Measurements from ENCODE around the gene SLCO6A1.

SLCO6A1 gene

GRCh38 chr5:102450313-102450990 is 48.3 kb downstream of the SLCO6A1 start:
- DNase-seq: no peak

DNA sequence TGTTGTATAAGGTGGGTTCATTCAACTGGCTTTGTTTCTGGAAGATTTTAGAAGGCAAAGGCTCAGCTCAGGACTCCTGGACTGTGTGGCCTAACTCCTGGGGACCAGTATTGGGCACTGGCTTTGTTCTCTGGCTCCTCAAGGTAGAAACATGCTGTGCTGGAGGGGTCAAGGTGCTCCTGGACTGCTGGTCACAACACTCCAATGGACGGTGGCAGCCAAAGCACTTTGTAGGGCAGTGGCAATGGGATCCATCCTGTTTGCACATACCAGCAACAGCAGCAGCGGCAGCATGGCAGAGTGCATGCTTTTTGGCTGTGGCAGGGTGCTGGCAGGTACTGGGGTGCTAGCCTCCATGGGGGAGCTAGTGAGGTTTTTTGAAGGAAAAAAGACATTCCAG is 65.3 kb downstream of the SLCO6A1 start:
- DNase-seq: no peak

DNA sequence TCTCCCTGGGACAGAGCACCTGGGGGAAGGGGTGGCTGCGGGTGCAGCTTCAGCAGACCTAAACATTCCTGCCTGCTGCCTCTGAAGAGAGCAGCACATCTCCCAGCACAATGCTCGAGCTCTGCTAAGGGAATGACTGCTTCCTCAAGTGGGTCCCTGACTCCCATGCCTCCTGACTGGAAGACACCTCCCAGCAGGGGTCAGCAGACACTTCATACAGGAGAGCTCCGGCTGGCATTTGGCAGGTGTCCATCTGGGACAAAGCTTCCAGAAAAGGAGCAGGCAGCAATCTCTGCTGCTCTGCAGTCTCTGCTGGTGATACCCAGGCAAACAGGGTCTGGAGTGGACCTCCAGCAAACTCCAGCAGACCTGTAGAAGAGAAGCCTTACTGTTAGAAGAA is 77.2 kb downstream of the SLCO6A1 start:
- no peak for DNase-seq

GRCh38 chr5:102418531-102418930 is 80.3 kb downstream of the SLCO6A1 start:
- no peak for DNase-seq

GRCh38 chr5:102414448-102414847 is 84.4 kb downstream of the SLCO6A1 start:
- DNase-seq: no peak

DNA sequence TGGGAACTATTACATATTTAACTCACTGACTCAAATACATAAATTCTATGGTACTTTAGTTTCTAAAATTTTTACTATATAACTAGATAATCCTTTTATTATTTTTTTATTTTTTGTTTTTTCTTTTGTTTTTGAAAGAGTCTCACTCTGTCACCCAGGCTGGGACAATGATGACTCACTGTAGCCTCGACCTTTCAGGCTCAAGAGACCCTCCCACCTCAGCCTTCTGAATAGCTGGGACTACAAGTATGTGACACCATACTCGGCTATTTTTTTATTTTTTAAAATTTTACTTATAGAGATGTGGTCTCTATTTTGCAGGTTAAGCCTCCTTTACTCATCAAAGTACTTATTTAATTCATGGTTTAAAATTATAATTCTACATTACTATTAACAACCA is 110.6 kb downstream of the SLCO6A1 start:
- no peak for DNase-seq

- no peak for DNase-seq
Measured at GRCh38 chr5:102385365-102385764, 113.4 kb downstream of the SLCO6A1 start.

- no peak for DNase-seq
Measured at GRCh38 chr5:102380174-102380573, 118.6 kb downstream of the SLCO6A1 start.

DNA sequence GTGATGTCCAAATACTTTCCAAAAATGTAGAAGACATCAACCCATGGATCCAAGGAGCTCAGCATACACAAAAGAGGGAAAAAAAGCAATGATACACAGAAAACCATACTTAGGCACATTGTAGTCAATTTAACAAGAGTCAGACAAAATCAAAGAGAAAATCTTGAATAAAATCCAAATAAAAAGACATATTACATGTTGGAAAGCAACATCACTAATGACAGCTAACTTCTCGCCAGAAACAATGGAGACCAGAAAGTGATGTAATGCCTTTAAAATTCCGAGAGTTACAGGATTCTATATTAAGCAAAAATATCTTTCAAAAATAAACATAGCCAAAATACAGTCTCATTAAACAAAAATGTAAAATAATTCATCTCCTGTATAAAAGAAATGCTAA is 122.9 kb downstream of the SLCO6A1 start:
- no peak for DNase-seq

- DNase-seq: no peak
Measured at GRCh38 chr5:102375272-102375671, 123.5 kb downstream of the SLCO6A1 start.

DNA sequence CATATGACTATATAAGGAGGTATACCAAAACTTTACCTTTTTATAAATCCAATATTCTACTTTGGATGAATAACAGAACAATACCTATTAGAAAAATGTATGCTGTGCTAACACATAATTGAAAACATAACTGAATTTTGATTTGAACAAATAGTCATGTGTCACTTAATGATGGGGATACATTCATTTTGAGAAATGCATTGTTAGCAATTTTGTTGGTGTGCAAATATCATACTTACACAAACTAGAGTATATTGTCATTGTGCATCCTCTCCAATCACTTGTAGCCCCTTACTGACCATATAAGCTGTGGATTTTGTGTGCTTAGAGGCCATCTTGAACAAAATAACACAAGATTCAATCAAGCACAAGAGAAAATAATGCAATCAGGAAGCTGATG is 130.4 kb downstream of the SLCO6A1 start:
- DNase-seq: no peak

GRCh38 chr5:102341681-102342288 is 157.0 kb downstream of the SLCO6A1 start:
- no peak for DNase-seq

DNA sequence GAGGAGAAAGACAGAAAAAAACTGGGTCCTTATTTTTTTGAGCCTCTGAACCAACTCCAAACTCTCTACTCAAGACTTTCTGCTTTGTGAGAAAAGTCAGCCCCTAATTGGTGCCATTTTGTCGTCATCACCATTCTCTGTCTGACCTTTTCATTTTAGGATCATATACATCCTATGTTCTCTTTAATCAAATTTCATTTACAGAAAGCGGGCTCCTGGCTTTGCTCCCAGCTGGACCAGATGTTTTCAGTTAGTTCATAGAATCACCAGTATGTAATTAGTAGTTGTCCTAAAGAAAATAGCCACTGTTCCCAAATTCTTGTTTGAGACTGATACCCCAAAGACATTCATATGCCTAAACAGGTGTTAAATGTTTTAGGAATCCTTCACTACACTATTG is 174.1 kb downstream of the SLCO6A1 start:
- no peak for DNase-seq

All from activated T-cell treated with anti-CD3 and anti-CD28 coated beads, Interleukin-2, amount 50 U/mL, for 1 hour (primary cell).